Measurements from ENCODE around the gene KIF23. TPM values are rescaled to one million over a fixed set of nuclear protein-coding genes. Genes with fewer than 3 reads are reported as not detected.

The KIF23 gene
- total and polyA plus RNA-seq, 2 experiments from 2014 or later, result 52.9 to 103 TPM

- TF ChIP-seq CTCF (conservative IDR thresholded peaks at IDR 0.05; ENCODE audit: low read depth in 2 of 2), result no peak
- no peak for TF ChIP-seq ETS1 (IDR thresholded peaks at IDR 0.05)
- no peak for TF ChIP-seq STAT1 (IDR thresholded peaks at IDR 0.05; ENCODE audit: unreplicated experiment)
- TF ChIP-seq CREB1 (CRISPR knock-in tag; IDR thresholded peaks at IDR 0.05; ENCODE audit: low read depth), result no peak
- TF ChIP-seq ZNF114 (CRISPR knock-in tag; IDR thresholded peaks at IDR 0.05), result no peak
- no peak for TF ChIP-seq POLR2AphosphoS5 (IDR thresholded peaks at IDR 0.05; ENCODE audit: low read depth)
- TF ChIP-seq EZH2phosphoT487 (IDR thresholded peaks at IDR 0.05; ENCODE audit: unreplicated experiment), result no peak
- no peak for TF ChIP-seq EZH2 (IDR thresholded peaks at IDR 0.05; ENCODE audit: low read depth, unreplicated experiment)
- TF ChIP-seq REST (IDR thresholded peaks at IDR 0.05; ENCODE audit: unreplicated experiment), result no peak
Observed at GRCh38 chr15:69489073-69489571, 75.0 kb downstream of the KIF23 start (continued).

GRCh38 chr15:69490356-69491037, 76.3 kb downstream of the KIF23 start:
- no peaks in the 10 kb centered on the region for H3K9me2 ChIP-seq (ENCODE audit: insufficient read depth)
- no peak overlapping the region for H3K4me2 ChIP-seq
- ATAC-seq (no peak), DNase-seq (ENCODE audit: low spot score) (no peak)
- H2AFZ ChIP-seq, result no peak overlapping the region
- H3K27ac ChIP-seq (ENCODE audit: low read depth), result no peak overlapping the region
- no peaks in the 10 kb centered on the region for H3K27me3 ChIP-seq (ENCODE audit: insufficient read depth)
- Mint-ChIP-seq H3K36me3 (ENCODE audit: low read depth) (peaks cover 2% of the 10 kb centered on the region; the same call in 1 of the 3 replicates), H3K27me3 (ENCODE audit: insufficient read depth, low read depth, poor library complexity) (peaks cover 6% of the 10 kb centered on the region), H3K4me3 (no peak overlapping the region), H3K9me3 (peaks cover 9% of the 10 kb centered on the region), H3K4me1 (no peaks in the 10 kb centered on the region; the same call in 2 of the 3 replicates), H3K27ac (no peak overlapping the region)
- no peaks in the 10 kb centered on the region for H3F3A ChIP-seq (replicated peaks; ENCODE audit: low read depth)
- no peaks in the 10 kb centered on the region for H4K20me1 ChIP-seq (replicated peaks; ENCODE audit: insufficient read depth)
- no peaks in the 10 kb centered on the region for H3K36me3 ChIP-seq (ENCODE audit: insufficient read depth)
- no peaks in the 10 kb centered on the region for H3K79me2 ChIP-seq (replicated peaks; ENCODE audit: insufficient read depth)
- H3K4me1 ChIP-seq (ENCODE audit: insufficient read depth), result no peaks in the 10 kb centered on the region
- no peak overlapping the region for H3K4me3 ChIP-seq
- TF ChIP-seq EZH2phosphoT487 (IDR thresholded peaks at IDR 0.05; ENCODE audit: unreplicated experiment) (no peak), CTCF (conservative IDR thresholded peaks at IDR 0.05; ENCODE audit: low read depth in 2 of 2) (no peak), CREB1 (CRISPR knock-in tag; IDR thresholded peaks at IDR 0.05; ENCODE audit: low read depth) (no peak), NANOG (IDR thresholded peaks at IDR 0.05; ENCODE audit: borderline replicate concordance) (no peak), STAT1 (IDR thresholded peaks at IDR 0.05; ENCODE audit: unreplicated experiment) (no peak), ZNF114 (CRISPR knock-in tag; IDR thresholded peaks at IDR 0.05) (no peak), POLR2AphosphoS5 (IDR thresholded peaks at IDR 0.05; ENCODE audit: low read depth) (no peak), REST (IDR thresholded peaks at IDR 0.05; ENCODE audit: unreplicated experiment) (no peak)

All from GM23338 (cell line).